Tongue (tissue), 2 donors: ENCODE measurements around the gene WBP11. TPM values are rescaled to one million over a fixed set of nuclear protein-coding genes. Genes with fewer than 3 reads are reported as not detected.
"Not testable (repeated sequence)": the region's sequence is repeated elsewhere in the genome, so short reads cannot be mapped to it uniquely, and the experiment has no call there.

Experiments used
- DNase-seq: peaks from one replicate; pipeline ENCODE4 v3.0.0-alpha.2; 2015
- total RNA-seq: library from RNA; depleted of rRNA; stranded (reverse); fragments of >200 nt; gene quantifications from one replicate; pipeline ENCODE4 v1.2.3, GENCODE V29; 2014

WBP11 gene
- total RNA-seq, 1 donor from 2014 or later: 25.3 TPM

- DNase-seq: peak; percentile 36
Observed at GRCh38 chr12:14771651-14772137, 31.6 kb downstream of the WBP11 start.

DNA sequence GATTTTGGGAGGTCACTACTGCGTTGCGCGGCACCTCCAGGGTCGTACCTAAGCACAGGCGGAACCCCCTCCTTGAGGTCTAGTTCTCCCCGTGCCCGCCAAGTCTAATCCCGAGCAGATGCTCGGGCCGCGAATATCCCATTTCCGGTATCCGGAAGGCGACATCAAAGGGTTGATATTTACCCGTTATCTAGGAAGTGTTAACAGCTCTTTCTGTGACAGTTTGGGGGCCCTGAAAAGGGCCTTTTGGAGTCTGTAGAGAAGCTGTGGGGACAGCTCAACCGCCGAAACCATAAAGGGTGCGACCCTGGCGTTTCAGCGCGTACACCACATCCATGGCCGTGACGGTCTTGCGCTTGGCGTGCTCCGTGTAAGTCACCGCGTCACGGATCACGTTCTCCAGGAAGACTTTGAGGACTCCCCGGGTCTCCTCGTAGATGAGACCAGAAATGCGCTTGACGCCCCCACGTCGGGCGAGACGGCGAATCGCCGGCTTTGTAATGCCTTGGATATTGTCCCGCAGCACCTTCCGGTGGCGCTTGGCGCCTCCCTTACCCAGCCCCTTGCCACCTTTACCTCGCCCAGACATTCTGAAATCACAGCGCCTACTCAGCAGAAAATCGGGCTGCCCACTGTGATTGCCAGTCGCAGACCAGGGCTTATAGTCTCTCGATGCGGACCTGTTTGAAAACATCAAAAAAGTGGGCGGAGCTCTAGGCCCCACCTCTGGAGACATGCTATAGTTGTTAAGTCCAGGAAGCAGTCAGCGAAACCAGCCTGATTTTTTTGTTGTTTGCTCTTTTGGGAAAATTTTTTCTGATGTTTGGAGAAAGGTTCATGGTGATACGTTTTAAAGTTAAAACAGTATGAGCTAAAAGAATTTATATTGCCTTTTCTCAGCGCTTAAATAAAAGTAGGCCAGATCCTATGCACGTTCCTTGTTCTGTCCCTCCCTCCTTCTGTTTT is 32.5 kb downstream of the WBP11 start:
- DNase-seq: peak; percentile 97

DNA sequence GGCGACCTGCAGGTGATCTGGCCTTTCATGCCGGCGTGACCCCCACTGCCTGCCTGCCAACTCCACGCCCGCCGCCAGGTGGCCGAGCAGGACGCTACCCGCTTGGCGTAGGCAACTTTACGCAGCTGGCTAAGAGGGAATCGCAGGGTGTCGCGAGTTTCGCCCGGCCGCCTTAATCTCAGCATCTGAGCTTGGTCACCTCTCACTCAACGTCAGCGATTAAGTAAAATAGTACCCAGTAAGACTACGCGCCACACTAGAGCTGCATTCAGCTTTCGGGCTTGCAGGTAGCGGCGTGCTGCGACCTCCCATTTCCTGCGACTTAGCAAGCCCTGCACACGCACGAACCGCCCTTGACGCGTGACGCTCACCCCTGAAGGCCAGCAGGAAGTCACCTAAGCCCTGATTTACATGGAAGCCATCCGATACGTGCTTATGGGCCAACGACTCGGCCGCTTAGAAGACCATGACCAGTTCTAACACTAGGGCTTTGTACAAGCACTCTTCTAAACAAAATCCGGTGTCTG is 33.2 kb downstream of the WBP11 start:
- peak; percentile 88 for DNase-seq

- DNase-seq: peak; percentile 68
Observed at GRCh38 chr12:14769466-14769968, 33.8 kb downstream of the WBP11 start.

GRCh38 chr12:14768823-14769405 is 34.4 kb downstream of the WBP11 start:
- no peak for DNase-seq

DNA sequence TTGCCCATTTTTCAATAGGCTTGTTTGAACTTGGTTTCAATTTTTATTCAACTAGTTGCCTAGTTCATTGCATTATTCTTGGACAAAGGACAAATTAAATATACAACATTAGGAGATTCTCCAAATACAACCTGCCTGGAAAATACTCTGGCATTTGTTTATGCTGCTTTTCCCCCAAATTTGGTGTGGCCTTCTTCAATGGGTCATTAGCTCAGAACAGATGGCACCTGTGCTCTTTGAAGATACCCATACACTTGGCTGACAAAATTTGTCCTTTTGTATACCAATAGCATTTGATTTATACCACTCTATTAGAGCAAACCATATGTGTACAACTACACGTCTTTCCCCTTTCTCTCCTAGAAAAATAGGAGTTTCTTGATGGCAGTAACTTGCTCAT is 35.7 kb downstream of the WBP11 start:
- no peak for DNase-seq

DNA sequence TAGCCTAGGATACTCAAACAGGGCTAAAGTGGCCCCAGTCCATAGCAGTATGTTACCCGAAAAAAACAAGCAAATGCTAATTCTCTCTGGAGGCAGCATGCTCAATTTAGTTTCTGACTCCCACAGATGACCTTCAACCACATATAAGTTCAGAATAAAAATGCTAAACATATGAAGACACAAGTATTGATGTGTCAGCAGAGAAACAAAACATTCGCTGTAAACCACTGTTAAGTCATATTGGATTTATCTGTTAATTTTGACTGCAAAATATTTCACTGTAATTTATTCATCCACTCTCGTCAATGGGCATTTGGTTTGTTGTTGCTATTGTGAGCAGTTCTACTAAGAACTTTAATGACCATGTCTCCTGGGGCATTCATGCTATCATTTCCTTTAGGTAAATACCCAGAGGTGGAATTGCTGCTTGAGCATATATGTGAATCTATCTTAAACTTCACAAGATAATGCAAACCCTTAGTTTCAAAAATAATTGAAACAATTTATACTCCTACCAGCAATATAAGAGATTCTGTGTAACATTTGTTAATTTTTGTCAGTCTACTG is 36.5 kb downstream of the WBP11 start:
- DNase-seq: no peak

GRCh38 chr12:14766020-14766419 is 37.3 kb downstream of the WBP11 start:
- DNase-seq: not testable (repeated sequence)

- no peak for DNase-seq
Observed at GRCh38 chr12:14765398-14765797, 37.9 kb downstream of the WBP11 start.

GRCh38 chr12:14759711-14760280 is 43.5 kb downstream of the WBP11 start:
- DNase-seq: not testable (repeated sequence)

DNA sequence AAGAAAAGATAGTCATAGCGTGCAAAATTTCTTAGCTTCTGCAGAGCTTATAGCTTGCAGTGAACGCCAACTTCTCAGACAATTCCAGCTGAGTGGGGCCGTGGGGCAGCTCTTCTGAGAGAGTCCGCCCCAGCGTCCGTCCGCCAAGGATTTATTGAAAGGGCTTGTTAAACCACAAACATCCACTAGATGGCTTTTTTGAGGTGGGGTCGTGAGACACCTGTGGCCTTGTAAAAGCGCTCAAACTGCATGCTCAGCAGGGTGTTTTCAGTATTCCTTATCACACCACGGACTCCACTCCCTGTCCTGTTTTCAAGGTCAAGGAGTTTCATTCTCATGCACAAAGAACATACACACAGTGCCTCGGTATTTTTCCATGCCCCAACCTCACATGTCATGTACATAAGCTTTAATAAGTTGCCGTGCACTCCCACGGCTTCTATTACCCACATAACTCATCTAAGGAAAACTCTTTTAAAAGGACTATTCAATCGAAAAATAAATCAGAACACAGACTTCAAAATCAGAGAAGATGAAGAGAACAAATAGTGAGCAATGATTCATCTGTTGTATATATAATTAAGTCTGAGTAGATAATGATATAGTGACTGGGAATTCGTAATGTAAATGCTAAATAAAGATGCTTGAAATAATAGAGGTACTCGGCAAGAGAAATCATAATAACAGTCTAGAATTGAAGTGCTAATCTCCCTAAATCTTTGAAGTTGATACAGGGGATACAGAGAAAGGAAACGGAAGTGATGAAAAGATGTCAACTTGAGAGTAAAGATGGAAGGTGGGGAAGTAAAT is 46.7 kb downstream of the WBP11 start:
- no peak for DNase-seq

DNA sequence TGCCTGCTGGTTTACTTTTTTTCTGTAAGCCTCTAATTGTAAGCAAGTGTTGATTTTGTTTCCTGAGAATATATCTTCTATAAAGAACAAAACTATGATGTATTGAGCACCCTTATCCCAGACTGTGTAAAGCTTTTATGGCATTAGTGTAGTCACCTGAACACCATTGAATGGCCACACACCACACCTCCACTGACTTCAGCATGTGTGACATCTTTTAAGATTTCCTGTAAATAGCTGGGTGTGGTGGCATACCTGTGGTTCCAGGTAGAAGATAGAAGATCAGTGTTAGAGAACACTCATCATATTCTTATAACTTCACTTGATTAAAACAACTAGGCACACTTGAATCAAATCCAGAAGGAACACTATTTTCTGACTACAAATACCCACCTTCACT is 51.3 kb downstream of the WBP11 start:
- no peak for DNase-seq

- DNase-seq: no peak
Observed at GRCh38 chr12:14743061-14743460, 60.2 kb downstream of the WBP11 start.

DNA sequence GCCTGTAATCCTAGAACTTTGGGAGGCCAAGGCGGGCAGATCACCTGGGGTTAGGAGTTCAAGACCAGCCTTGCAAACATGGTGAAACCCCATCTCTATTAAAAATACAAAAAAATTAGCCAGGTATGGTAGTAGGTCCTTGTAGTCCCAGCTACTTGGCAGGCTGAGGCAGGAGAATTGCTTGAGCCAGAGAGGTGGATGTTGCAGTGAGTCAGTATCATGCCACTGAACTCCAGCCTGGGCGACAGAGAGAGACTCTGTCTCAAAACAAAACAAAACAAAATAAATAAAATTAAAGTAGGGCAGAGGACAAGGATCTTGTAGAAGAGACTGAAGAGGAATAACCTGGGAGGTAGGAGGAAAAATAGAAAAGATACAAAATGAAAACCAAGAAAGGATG is 61.3 kb downstream of the WBP11 start:
- DNase-seq: no peak

- no peak for DNase-seq
Observed at GRCh38 chr12:14741153-14741552, 62.1 kb downstream of the WBP11 start.

GRCh38 chr12:14736441-14736840 is 66.8 kb downstream of the WBP11 start:
- DNase-seq: not testable (repeated sequence)

Other genes starting within 250 kb of the WBP11 start
- gene PLBD1, start 235.6 kb downstream of the WBP11 start, total RNA-seq: 16.9 TPM
- gene GUCY2C, start 106.9 kb downstream of the WBP11 start, total RNA-seq: 0.21 TPM
- 1.3 TPM for gene C12orf60, start 192 bp upstream of the WBP11 start, total RNA-seq
- gene SMCO3, start 10.7 kb upstream of the WBP11 start, total RNA-seq: 0.51 TPM
- gene ART4, start 40.0 kb upstream of the WBP11 start, total RNA-seq: 0.10 TPM
- 97.7 TPM for gene MGP, start 82.4 kb upstream of the WBP11 start, total RNA-seq
- 1.9 TPM for gene ERP27, start 135.1 kb upstream of the WBP11 start, total RNA-seq
- 23.0 TPM for gene ARHGDIB, start 158.1 kb upstream of the WBP11 start, total RNA-seq
- not detected for gene PDE6H, start 169.6 kb upstream of the WBP11 start, total RNA-seq